ENCODE measurements around the gene RNF34. TPM values are rescaled to one million over a fixed set of nuclear protein-coding genes. Genes with fewer than 3 reads are reported as not detected.
A peak's percentile ranks its signal among the peaks of the same experiment; 100 is the strongest.

The RNF34 gene
- total RNA-seq, 2 donors from 2014 or later, result 15.9 to 32.5 TPM

DNA sequence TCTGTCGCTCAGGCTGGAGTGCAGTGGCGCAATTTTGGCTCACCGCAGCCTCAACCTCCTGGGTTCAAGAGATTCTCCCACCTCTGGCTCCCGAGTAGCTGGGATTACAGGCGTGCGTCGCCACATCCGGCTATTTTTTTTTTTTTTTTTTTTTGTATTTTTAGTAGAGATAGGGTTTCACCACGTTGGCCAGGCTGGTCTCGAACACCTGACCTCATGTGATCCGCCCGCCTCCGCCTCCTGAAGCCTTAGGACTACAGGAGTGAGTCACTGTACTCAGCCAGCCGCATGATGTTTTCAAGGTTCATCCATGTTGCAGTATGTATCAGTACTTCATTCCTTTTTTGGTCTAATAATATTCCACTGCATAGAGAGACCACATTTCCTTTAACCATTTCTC is 2.4 kb upstream of the RNF34 start:
- Histone ChIP-seq H3K9me3 (no peaks in the 10 kb centered on the region), H3K36me3 (no peaks in the 10 kb centered on the region), H3K4me3 (no peak overlapping the region), H3K4me1 (peaks cover 0 to 24% of the 10 kb centered on the region in 2 donors), H3K27me3 (no peaks in the 10 kb centered on the region), H3K27ac (no peak overlapping the region)
- DNase-seq (ENCODE audit: low spot score), result no peak
- TF ChIP-seq, protein P1, sequence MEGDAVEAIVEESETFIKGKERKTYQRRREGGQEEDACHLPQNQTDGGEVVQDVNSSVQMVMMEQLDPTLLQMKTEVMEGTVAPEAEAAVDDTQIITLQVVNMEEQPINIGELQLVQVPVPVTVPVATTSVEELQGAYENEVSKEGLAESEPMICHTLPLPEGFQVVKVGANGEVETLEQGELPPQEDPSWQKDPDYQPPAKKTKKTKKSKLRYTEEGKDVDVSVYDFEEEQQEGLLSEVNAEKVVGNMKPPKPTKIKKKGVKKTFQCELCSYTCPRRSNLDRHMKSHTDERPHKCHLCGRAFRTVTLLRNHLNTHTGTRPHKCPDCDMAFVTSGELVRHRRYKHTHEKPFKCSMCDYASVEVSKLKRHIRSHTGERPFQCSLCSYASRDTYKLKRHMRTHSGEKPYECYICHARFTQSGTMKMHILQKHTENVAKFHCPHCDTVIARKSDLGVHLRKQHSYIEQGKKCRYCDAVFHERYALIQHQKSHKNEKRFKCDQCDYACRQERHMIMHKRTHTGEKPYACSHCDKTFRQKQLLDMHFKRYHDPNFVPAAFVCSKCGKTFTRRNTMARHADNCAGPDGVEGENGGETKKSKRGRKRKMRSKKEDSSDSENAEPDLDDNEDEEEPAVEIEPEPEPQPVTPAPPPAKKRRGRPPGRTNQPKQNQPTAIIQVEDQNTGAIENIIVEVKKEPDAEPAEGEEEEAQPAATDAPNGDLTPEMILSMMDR (IDR thresholded peaks at IDR 0.05), result no peak

DNA sequence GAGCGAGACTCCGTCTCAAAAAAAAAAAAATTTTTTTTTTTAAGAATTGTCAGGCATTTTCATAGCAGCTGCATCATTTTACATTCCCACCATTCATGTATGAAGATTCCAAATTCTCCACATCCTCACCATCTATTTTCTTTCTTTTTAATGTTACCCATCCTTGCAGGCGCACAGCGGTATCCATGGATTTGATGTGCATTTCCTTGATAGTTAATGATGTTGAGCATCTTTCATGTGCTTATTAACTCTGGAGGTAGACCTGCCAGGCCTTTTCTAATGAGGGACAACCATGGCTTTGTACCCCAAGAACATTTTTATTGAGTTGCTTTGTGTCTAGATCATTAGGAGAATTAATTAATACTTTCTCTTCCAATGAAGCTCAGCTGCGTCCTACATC is 1.6 kb upstream of the RNF34 start:
- Histone ChIP-seq H3K4me3 (no peak overlapping the region), H3K4me1 (peaks cover 0 to 24% of the 10 kb centered on the region in 2 donors), H3K27me3 (no peaks in the 10 kb centered on the region), H3K36me3 (no peaks in the 10 kb centered on the region), H3K9me3 (no peaks in the 10 kb centered on the region), H3K27ac (no peak overlapping the region)
- DNase-seq (ENCODE audit: low spot score), result no peak
- TF ChIP-seq, protein P1 (IDR thresholded peaks at IDR 0.05), result no peak

GRCh38 chr12:121400332-121401139 is 618 bp downstream of the RNF34 start:
- TF ChIP-seq, protein P1 (IDR thresholded peaks at IDR 0.05), result no peak
- DNase-seq (ENCODE audit: low spot score), result peak; percentile 59
- Histone ChIP-seq H3K4me1 (peaks cover 0 to 30% of the 10 kb centered on the region in 2 donors), H3K27ac (peak overlapping the region; percentile 93 to 94), H3K27me3 (no peaks in the 10 kb centered on the region), H3K9me3 (no peaks in the 10 kb centered on the region), H3K36me3 (peaks cover 6% of the 10 kb centered on the region), H3K4me3 (peak overlapping the region; percentile 84 to 90)

- peaks cover 7% of the 10 kb centered on the region for H3K36me3 ChIP-seq
- H3K4me1 ChIP-seq, result peaks cover 0 to 28% of the 10 kb centered on the region in 2 donors
- H3K4me3 ChIP-seq, result no peak overlapping the region
- no peak overlapping the region for H3K27ac ChIP-seq
- TF ChIP-seq, protein P1 (IDR thresholded peaks at IDR 0.05), result no peak
- H3K9me3 ChIP-seq, result no peaks in the 10 kb centered on the region
- H3K27me3 ChIP-seq, result no peaks in the 10 kb centered on the region
- DNase-seq (ENCODE audit: low spot score), result no peak
Measured at GRCh38 chr12:121403721-121404120, 3.8 kb downstream of the RNF34 start.

DNA sequence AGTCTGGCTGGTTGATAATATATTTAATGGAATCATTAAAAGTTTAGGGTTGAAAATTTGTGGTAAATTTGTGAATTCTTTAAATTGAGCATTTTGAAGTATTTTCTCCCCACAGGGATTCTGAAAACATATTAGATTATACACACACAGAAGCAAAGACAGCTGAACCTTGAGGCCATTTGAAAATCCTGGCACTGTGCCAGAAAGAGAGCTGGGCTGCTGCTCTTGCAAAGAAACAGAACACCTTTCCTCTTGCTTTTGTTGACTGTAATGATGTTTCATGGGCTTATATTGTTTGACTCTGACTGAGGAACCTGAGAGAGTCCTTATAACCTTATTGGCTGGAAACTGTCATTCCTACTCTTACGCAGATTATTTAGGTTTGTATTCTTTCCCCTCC is 4.8 kb downstream of the RNF34 start:
- TF ChIP-seq, protein P1 (IDR thresholded peaks at IDR 0.05), result no peak
- Histone ChIP-seq H3K9me3 (no peaks in the 10 kb centered on the region), H3K27ac (no peak overlapping the region), H3K4me1 (peaks cover 0 to 21% of the 10 kb centered on the region in 2 donors), H3K4me3 (no peak overlapping the region), H3K27me3 (no peaks in the 10 kb centered on the region), H3K36me3 (peaks cover 7% of the 10 kb centered on the region)
- no peak for DNase-seq (ENCODE audit: low spot score)
